T-helper 1 cell treated with Interleukin-12 subunit alpha and Interleukin-12 subunit beta and Interleukin-4 antibody, amounts not matched to agents 30 ng/mL and 1 ng/mL, for 36 hours (primary cell): ENCODE measurements around the gene CAPN2. TPM values are rescaled to one million over a fixed set of nuclear protein-coding genes. Genes with fewer than 3 reads are reported as not detected.
"Not testable (repeated sequence)": the region's sequence is repeated elsewhere in the genome, so short reads cannot be mapped to it uniquely, and the experiment has no call there.

Experiments
- intact Hi-C: fragments of 100-400 bp; cut with micrococcal nuclease; formaldehyde crosslinking; loops from one replicate; pipeline ENCODE4 v1.15.1; 2024
- total RNA-seq: library from RNA; stranded (reverse); gene quantifications from 2 replicates; pipeline ENCODE4 v1.2.3, GENCODE V29; 2022

Gene CAPN2
- total RNA-seq, 1 donor from 2014 or later, result 194 TPM

DNA sequence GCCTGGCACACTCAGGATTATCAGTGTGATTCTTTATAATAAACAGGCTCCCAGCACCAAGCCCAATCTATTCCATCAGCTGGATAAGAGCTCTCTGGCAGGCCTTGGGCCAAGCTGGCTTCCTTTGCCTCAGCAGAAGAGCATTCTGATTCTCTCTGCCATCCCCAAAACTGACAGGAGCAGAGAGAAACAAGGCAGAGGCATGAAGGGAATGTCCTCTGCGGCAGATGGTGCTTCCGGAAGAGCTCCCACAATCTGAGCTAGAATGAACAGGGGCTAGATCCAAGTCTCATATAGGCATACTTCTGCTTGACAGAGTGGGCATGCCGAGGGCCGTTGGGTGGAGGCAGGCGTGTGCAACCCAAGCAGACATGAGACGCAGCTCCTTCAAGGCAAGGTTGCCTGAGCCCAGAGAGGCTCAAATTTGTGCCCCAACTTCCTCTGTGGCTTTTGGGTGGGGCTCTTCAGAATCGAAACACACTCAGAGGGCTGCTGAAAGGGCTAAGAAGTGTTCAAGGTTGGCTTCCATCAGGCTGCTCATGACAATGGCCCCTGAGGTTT is 4.0 kb downstream of the CAPN2 start:
- intact Hi-C loops, result loop anchor here (1.0 to 10.0 kb wide), 8 partner anchors 10 to 1062 kb away; partner anchors contain the start of genes AIDA, BROX, NVL and WDR26

DNA sequence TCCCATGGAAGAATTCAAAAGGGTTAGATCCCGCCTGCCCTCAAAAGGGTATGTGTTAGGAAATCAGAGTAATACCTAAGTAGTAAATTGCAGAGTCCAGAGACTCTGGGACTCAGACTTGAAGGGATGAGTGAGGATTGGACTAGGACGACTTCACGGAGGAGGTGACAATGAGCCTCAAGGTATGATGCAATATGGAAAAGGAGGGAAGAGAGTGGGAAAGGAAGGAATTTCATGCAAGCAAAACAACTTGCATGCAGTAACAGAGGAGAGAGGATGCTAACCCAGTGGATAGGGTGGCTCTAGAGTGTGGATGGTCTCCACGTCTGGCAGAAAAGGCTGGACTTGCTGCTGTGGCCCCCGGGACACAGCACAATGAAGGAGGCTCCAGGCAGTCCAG is 4.8 kb downstream of the CAPN2 start:
- intact Hi-C loops, result loop anchor here (5.0 to 10.0 kb wide), 5 partner anchors 715 to 1062 kb away; partner anchors contain the start of genes AIDA, BROX and WDR26

DNA sequence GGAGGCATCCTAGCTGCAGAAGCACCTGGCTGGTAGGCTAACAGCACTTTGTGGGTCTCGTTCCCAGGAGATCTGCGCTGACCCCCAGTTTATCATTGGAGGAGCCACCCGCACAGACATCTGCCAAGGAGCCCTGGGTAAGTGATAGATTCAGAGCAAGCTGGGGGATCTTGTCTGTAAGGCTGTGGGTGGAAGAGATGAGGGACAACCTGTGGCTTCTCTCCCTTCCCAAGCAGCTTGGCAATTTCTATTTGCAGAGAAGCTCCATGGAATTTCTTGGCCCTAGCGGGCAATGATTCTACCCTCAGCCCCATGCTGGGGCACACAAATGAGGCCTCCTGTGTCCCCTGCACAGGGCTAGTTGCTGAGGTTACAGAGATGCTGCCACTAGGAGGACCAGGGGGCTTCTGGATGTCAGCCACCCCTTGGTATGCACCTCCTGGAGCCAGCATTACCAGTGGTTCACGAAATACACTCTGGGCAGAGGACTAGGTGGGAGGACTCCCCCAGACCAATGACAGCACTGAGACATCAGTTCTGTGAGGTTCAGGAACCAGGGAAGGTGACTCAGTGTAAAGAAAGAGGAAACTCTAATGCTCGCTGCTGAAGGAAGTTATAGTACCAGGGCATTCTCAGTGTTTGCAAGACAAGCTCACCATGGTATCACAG is 5.5 kb downstream of the CAPN2 start:
- intact Hi-C loops, result loop anchor here (5.0 to 10.0 kb wide), 5 partner anchors 714 to 1063 kb away; partner anchors contain the start of genes AIDA, BROX and WDR26

DNA sequence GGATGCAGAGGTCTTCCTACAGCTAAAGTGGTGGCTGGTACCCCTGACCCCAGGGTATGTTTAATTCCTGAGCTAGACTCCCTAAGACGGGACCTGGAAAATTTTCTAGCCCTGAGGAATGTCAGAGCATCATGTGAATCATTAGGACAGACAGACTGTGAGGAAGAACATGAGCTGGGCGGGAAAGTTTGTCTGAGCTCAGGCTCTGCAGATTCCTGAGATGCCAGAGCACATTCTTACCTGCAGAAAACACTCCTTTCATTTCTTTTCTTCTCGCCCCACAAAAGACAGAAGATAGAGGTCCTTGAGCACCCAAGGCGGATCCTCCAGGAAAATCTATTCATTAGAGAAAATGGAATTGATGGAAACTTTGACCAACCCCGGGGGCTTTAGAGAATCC is 6.5 kb downstream of the CAPN2 start:
- intact Hi-C loops, result loop anchor here (5.0 to 10.0 kb wide), 5 partner anchors 713 to 1064 kb away; partner anchors contain the start of genes AIDA, BROX and WDR26

DNA sequence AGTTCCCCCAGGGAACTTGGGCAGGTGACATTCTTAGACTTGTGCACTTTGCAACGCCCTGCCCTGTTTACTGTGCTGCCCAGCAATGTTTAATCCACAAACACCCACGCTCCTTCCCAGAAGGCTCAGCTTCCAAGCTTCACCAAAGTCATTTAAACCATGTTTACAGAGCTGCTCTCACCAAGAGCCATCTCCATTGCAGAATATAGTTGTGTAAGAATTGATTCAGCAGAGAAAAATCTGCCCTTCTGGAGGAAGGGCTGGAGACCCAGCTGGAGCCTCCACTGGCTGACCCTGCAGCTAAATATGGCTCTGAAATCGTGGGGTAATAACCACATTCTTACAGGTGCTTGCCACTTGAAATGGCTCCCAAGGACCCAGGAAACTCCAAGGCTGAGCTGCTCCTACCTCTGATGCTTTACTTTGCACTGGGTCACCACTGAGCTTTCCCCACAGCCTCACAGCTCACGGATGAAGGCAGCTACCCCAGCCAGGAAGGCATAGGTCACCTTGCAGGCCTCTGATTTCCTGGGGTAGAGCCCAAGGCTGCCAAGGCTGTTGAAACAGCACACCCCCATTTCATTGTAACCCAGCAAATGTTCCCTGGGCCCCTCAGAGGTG is 8.7 kb downstream of the CAPN2 start:
- intact Hi-C loops, result no loop called here

DNA sequence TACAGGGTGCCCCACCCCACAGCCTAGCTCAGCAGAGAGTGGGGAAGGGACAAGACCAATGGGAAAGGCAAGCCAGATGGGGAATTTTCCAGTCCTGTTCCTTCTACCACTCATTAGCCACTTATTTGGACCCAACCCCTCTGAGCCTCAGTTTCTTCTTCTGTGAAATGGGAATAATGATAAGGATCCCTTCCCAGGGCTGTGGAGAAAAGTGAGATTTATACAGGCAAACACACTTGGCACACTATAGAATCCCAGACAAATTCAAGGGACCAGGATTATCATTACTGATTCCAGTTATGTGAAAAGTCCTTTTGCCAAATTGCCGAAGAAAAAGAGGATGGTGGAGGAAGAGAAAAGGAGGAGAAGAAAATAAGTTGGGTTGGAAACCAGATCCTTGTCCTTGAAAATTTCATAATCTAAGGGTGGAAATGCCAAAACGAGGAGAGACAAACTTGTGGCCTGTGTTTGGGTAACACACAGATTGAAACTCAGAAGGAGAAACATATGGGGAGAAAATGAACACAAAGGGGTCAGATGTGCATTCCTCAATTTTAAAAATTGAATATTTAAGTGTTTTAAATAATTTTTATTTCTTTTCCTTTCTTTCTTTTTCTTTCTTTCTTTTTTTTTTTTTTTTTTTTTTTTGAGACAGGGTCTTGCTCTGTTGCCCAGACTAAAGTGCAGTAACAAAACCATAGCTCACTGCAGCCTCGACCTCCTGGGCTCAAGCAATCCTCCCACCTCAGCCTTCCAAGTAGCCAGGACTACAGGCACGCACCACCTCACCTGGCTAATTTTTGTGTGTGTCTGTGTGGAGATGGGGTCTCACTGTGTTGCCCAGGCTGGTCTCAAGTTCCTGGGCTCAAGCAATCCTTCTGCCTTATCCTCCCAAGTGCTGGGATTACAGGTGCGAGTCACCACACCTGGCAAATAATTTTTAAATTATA is 9.6 kb downstream of the CAPN2 start:
- intact Hi-C loops, result no loop called here

DNA sequence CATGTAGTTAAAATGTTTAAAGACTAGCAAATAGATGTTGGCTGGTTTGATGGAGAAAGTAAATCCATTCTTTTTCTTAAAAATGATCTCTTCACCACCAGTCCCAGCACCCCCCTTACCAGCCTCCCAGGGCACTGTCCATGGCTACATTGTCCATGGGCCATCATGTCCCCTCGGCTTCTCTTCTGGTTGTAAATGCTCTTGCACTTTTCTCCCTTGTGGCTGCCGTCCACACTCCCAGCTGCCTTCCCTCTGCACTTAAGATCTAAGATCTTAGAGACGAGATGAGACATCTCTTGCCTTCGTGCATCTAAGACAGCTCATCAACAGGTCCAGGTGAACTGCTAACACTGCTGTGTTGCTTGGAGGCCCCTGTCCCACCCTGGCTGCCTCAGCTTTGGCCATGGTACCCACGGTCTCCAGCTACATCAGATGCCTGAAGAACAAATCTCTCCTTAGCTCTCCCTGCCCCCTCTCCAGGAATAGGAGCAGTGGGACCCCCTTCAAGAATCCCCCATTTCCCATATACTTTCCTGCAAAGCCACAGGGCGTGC is 11.1 kb downstream of the CAPN2 start:
- intact Hi-C loops, result no loop called here

DNA sequence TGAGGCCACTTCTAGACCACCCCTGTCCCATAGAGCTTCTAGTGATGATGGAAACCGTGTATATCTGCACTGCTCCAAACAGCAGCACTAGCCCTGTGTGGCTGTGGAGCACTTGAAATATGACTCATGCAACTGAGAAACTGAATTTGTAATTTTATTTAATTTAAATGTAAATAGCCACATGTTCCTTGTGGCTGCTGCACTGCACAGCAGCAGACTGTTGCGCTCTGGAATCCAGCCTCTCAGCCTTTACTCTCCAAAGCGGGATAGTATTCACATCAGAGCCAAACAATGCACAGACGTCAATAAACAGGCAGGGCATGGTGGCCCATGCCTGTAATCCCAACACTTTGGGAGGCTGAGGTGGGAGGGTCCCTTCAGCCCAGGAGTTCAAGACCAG is 12.0 kb downstream of the CAPN2 start:
- intact Hi-C loops, result no loop called here

DNA sequence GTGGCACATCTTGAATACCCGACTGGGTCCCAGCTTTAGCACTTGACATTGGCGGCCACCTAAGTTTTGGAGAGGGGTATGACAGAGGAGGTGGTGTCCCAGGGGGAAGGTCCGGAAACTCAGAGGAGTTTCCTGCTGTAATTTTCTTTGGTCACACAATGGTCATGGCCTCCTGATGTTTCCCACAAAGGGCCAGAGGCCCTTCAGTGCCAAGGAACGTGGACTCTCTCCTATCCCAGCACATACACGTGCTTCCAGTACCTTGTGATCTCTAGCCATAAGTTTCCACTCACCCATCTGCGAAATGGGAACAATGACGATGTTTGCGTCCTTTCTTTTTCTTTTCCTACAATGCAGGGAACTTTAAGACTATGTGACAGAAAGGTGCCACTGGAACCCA is 13.2 kb downstream of the CAPN2 start:
- intact Hi-C loops, result loop anchor here (5.0 kb wide), 2 partner anchors 457 to 1983 kb away; partner anchors contain the start of genes DEGS1 and DUSP10

DNA sequence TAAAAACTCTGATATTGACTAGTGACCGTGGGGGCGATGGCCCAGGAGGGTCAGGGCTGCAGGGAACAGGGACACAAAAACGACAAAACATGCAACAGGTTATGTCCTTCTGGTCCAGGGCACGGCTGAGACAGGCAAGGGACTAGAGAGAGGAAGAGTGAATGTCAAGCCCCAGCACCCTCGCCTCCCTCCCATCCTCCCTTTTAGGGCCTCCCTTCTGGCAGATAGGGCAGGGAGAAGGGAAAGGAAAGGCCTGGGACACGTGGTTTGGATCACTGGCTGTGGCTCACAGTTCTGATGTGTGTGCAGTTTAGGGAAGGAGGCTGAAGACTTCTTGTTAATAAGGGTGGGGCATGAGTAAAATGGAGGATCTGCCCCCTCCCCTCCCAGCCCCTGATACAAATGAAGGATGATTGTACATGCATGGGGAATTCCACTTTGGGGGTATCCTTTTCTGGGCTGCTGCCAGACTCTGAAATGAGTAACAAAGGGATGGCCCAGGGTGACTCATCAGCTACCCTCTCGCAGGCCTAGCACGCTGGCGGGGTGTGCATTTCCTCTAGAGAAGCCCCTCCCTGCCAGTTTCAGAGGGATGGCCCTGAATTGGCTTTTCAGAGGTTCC is 14.2 kb downstream of the CAPN2 start:
- intact Hi-C loops, result loop anchor here (1.0 to 5.0 kb wide), 8 partner anchors 10 to 1984 kb away; partner anchors contain the start of genes DEGS1 and DUSP10

DNA sequence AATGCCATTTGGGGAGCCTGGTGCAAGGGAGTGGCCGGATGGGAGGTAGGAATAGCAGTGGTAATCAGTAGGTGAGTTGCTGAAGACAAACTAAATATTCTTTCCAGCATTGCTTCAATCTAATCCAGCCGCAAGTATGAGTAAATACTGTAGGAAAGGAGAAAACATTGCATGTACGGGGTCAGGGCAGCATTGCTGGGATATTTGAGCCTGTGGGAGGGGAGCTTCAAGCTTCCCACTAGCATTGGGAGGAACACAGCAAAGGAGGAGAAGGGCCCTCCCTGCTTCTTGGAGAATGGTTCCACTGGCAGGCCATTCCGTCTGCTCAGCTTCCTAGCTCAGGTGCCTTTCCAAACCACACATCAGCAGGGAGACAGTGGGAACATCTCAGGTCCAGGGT is 15.2 kb downstream of the CAPN2 start:
- intact Hi-C loops, result loop anchor here (5.0 kb wide), 2 partner anchors 455 to 1985 kb away; partner anchors contain the start of genes DEGS1 and DUSP10

DNA sequence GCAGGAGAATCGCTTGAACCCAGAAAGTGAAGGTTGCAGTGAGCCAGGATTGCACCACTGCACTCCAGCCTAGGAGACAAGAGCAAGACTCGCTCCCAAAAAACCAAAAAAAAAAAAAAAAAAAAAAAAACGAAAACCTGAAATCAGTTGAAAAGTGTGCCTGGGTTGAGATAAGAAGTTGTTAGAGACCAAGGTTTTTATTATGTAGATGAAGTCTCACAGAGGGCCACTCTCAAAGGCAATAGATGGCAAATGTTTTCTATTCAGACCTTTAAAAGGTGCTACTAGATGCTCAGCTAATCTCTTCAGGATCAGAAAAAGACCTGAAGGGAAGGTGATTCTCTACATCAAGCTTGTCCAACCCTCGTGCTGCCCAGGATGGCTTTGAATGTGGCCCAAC is 17.6 kb downstream of the CAPN2 start:
- intact Hi-C loops, result loop anchor here (5.0 kb wide), 2 partner anchors 452 to 1988 kb away; partner anchors contain the start of genes DEGS1 and DUSP10

DNA sequence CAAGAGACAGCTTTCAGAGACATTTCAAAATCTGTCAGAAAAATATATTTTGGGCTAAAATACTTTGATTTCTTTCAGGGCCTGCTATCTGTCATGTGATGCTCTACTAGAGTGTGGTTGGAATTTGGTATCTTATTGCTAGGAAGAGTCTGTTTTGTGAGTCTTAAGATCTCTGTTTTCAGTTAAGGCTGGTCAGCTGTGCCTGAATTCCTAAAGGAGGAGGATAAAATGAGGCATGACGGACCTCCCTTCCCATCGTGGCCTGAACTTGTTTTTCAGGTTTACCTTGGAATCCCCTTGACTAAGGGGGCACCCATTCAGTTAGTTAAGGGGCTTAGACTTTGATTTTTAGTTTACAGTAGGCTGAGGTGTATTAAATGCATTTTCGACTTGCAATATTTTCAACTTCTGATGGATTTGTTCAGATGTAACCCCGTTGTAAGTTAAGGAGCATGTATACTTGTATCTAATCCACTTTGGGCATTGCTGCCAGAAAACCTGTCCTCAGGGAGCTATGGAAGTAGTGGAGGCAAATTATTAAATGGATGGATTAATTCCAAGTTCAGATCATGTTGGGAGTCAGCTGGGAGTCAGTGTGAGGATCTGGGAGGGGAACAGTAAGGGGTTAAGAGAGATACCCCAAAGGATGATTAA is 18.3 kb downstream of the CAPN2 start:
- intact Hi-C loops, result no loop called here

DNA sequence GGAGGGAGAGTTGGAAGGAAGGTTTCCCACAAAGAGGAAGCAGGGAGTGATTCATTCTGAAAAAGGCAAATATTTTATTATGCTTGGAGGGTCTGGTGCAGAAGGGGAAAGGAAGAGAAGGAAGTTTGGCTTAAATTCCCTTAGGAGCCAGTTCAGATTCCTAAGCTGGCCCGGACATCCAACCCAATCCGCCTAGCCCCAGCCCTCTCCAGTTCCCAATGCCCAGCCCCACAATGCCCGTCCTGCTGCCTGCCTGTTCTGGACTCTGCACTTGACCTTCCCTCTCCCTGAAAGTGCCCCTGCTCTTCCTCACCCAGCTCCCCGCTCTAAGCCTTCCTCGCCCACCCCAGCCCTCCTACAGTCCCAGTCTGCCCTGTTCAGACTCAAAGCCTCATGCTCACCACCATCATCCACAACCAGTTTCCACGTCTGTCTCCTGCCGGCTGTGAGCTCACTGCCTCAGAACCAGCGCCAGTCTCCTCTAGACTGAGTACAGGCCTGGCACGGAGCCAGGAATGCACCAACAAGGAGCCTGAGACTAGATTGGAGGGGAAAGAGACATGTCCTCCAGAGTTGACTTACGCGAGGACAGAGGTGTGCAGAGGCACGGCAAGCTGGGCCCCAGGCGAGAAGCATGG is 18.9 kb downstream of the CAPN2 start:
- intact Hi-C loops, result no loop called here

DNA sequence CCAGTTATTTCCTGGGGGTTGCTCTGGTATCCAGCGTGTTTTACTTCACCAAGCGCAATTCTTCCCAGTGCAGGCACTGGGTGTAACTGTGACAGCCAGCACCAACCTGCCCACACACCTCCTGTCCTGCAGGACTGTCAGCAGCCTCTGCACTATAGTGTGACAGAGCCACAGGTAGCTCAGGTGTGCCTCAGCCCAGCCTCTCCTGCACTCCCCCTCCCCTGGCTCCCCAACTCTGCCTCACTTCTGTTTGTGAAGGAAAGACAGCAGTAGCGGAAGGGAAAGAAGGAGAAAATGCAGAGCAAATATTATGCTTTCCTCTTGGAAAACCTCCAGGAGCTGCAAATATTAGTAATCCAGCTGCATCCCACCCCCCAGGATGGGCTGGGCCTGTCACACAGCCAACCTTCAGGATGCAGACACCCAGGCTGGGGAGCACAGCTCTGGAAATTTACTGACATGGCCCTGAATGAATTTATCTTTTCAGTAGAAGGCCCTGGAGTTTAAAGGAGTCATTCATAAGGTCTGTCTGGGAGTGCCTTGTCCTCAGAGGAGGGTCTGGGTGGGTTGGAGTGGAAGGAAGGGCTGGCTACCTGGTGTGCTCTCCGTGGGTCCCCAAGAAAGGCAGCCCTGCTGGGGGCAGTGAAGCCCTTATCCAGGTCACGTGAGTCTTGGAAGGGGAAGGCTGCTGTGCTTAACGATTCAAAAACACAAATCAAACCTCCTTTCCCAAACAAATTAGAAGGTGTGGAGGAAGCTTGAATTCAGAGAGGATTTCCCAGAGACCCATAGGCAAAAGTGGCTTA is 20.9 kb downstream of the CAPN2 start:
- intact Hi-C loops, result no loop called here

DNA sequence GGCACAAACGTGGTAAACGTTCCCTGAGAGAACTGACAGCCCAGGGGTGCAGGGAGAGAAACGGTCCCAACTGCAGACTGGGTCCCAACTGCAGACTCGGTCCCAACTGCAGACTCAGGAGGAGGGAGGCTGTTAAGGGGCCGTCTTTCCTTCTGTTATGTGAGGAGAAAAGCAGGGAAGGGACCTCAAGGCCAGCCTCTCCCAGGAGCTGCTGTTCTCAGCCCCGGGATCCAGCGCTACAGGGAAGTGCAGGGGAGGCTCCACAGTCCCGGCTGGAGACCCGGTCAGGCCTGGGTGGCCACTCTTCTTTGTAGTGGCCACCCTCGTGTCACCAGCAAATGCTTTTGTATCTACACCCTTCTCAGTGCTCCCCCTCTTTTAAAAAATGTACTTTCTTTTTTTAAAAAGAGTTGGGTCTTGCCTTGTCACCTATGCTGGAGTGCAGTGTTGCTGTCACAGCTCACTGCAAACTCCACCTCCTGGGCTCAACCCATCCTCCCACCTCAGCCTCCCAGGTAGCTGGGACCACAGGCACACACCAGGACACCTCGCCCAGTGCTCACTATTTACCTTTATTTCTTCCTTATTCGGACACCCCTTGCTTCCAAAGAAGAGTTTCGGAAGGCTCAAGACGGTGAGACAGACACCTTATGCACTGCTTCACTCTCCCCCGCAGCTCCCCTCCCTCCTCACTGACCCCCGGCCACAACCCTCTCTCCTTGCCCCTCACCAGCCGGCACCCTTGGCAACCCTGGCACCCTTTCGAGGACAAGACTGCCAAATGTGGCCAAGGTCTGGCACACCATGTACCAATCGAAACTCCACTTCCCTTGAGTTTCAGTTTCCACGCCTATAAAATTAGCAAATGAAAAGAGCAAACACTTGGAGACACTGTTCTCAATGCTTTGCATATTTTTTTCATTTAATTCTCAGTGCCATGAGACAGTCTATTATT is 21.8 kb downstream of the CAPN2 start:
- intact Hi-C loops, result no loop called here

DNA sequence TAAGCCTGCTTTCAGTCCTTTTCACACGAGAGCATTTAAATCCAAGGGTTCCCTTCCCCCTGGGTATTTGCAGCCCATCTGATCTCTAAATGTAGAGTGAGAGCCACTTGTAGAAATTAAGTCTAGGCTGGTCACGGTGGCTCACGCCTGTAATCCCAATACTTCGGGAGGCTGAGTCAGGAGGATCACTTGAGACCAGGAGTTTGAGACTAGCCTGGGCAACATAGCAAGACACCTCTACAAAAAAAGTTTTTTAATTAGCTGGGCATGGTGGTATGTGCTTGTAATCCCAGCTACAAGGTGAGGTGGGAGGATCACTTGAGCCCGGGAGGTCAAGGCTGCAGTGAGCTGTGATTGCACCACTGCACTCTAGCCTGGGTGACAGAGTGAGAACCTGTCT is 24.3 kb downstream of the CAPN2 start:
- intact Hi-C loops, result not testable (repeated sequence)
